A549 treated with AZD9567 at 1 μM for 4 hours (cell line): ENCODE results near the gene POLR2L. TPM values are rescaled to one million over a fixed set of nuclear protein-coding genes. Genes with fewer than 3 reads are reported as not detected.

Source experiments
- total RNA-seq: library from RNA; stranded (reverse); fragments of 200-300 nt; extraction: Qiagen RNA extraction; gene quantifications from 5 replicates; pipeline ENCODE4 v1.2.3, GENCODE V29; 2022; ENCODE audit not compliant: insufficient read depth

The POLR2L gene
- total RNA-seq = 634 to 722 TPM (median 687 TPM) in 5 replicates

GRCh38 chr11:842370-843002 lies at the start of gene POLR2L, which contains the start of gene TSPAN4:
Gene POLR2L (minus strand): TSS chr11:842529. CDS start chr11:842508, 21 bp downstream.
Gene TSPAN4 (plus strand): TSS chr11:842852. CDS start chr11:850305, 7,453 bp downstream.

GRCh38 chr11:832529-833113 lies 9.7 kb downstream of the POLR2L start, which contains the start of gene CD151:
Gene CD151 (plus strand): TSS chr11:832952. CDS start chr11:836070, 3,118 bp downstream.

GRCh38 chr11:827897-828192 lies 14.5 kb downstream of the POLR2L start, which contains the start of gene CRACR2B:
Gene CRACR2B (plus strand): TSS chr11:827919. CDS start chr11:828608, 689 bp downstream.

GRCh38 chr11:818396-819128 lies 23.8 kb downstream of the POLR2L start, which contains the start of gene PNPLA2:
Gene PNPLA2 (plus strand): TSS chr11:818914. CDS start chr11:819719, 805 bp downstream.

GRCh38 chr11:809287-810039 lies 32.9 kb downstream of the POLR2L start, which contains the start of gene RPLP2:
Gene RPLP2 (plus strand): TSS chr11:809967. CDS start chr11:810235, 268 bp downstream.

GRCh38 chr11:798093-798713 lies 44.1 kb downstream of the POLR2L start, which contains the start of gene SLC25A22:
Gene SLC25A22 (minus strand): TSS chr11:798281. CDS start chr11:795006, 3,275 bp downstream.

GRCh38 chr11:789943-790342 lies 52.4 kb downstream of the POLR2L start, which contains the start of gene CEND1:
Gene CEND1 (minus strand): TSS chr11:790090. CDS start chr11:788576, 1,514 bp downstream.

Other genes with a start within 250 kb of the POLR2L start
- gene IRF7, start 226.6 kb downstream of the POLR2L start, total RNA-seq = 7.7 to 13.2 TPM (median 10.5 TPM) in 5 replicates
- gene CDHR5, start 217.6 kb downstream of the POLR2L start, total RNA-seq = 0.02 to 0.09 TPM (median 0.05 TPM) in 4 of 5 replicates, not detected in the other
- gene SCT, start 215.3 kb downstream of the POLR2L start, total RNA-seq = not detected in 5 replicates
- gene DRD4, start 205.3 kb downstream of the POLR2L start, total RNA-seq = 0.33 to 0.56 TPM (median 0.52 TPM) in 4 of 5 replicates, not detected in the other
- gene DEAF1, start 147.3 kb downstream of the POLR2L start, total RNA-seq = 27.7 to 36.3 TPM (median 31.2 TPM) in 5 replicates
- 8.6 to 11.0 TPM (median 10.4 TPM) in 5 replicates for gene TMEM80, start 146.7 kb downstream of the POLR2L start, total RNA-seq
- 64.8 to 132 TPM (median 122 TPM) in 5 replicates for gene EPS8L2, start 136.3 kb downstream of the POLR2L start, total RNA-seq
- 386 to 459 TPM (median 396 TPM) in 5 replicates for gene TALDO1, start 95.1 kb downstream of the POLR2L start, total RNA-seq
- gene GATD1, start 65.0 kb downstream of the POLR2L start, total RNA-seq = 33.6 to 50.1 TPM (median 49.2 TPM) in 5 replicates
- 2.0 to 6.3 TPM (median 2.2 TPM) in 5 replicates for gene CEND1, start 52.4 kb downstream of the POLR2L start, total RNA-seq
- 34.5 to 47.7 TPM (median 37.4 TPM) in 5 replicates for gene SLC25A22, start 44.2 kb downstream of the POLR2L start, total RNA-seq
- gene PIDD1, start 37.3 kb downstream of the POLR2L start, total RNA-seq = 8.7 to 16.2 TPM (median 15.7 TPM) in 5 replicates
- 1,691 to 2,650 TPM (median 2,403 TPM) in 5 replicates for gene RPLP2, start 32.6 kb downstream of the POLR2L start, total RNA-seq
- gene PNPLA2, start 23.6 kb downstream of the POLR2L start, total RNA-seq = 47.4 to 71.6 TPM (median 65.8 TPM) in 5 replicates
- 2.6 to 6.3 TPM (median 5.7 TPM) in 5 replicates for gene CRACR2B, start 14.6 kb downstream of the POLR2L start, total RNA-seq
- 775 to 859 TPM (median 829 TPM) in 5 replicates for gene CD151, start 9.6 kb downstream of the POLR2L start, total RNA-seq
- gene TSPAN4, start 323 bp upstream of the POLR2L start, total RNA-seq = 123 to 190 TPM (median 181 TPM) in 5 replicates
- gene CHID1, start 68.3 kb upstream of the POLR2L start, total RNA-seq = 74.8 to 78.2 TPM (median 75.3 TPM) in 5 replicates
- 31.8 to 39.9 TPM (median 36.6 TPM) in 5 replicates for gene AP2A2, start 83.3 kb upstream of the POLR2L start, total RNA-seq
- 0.01 to 0.06 TPM (median 0.02 TPM) in 3 of 5 replicates, not detected in the others for gene MUC6, start 194.2 kb upstream of the POLR2L start, total RNA-seq
- 0.13 to 0.42 TPM (median 0.25 TPM) in 4 of 5 replicates, not detected in the other for gene MUC2, start 232.3 kb upstream of the POLR2L start, total RNA-seq